ENCODE data around the gene GRHL1. TPM values are rescaled to one million over a fixed set of nuclear protein-coding genes. Genes with fewer than 3 reads are reported as not detected.

GRHL1 gene
- total and polyA plus RNA-seq, 2 donors (not counting 3 experiments of a cell fraction or from before 2014, with no cell fraction given), result 0.37 to 1.1 TPM

DNA sequence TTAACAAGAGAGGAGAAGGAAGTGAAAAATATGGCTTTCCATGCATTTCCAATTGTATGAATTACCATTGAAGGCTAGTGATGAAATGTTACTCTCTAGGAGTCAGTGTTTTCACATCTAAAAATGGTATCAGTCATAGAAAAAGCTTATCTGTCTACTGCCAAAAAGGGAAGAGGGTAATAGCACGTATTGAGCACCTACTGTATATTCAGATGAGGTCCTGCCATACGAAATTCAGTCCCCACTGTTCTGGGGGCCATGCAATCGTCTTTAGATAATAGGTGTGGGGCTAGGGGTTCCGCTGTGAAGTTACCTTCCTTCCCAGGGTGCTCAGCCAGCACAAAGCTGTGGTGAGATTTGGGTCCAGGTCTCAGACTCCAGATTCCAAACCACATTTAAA, 14.2 kb upstream of the GRHL1 start:
- H3K36me3 ChIP-seq (ENCODE audit: control insufficient read depth in 2 of 2, extremely low read depth in 1 of 2, insufficient read depth in 2 of 2, low read length in 2 of 2), result peaks cover 2 to 5% of the 10 kb centered on the region in 2 experiments
- BruUV-seq (replicated peaks), result no TSS peak
- H3K9ac ChIP-seq (replicated peaks; ENCODE audit: extremely low read depth, insufficient read depth, low read length), result no peak overlapping the region
- H3K9me3 ChIP-seq (replicated peaks; ENCODE audit: control insufficient read depth, insufficient read depth, low read length), result no peaks in the 10 kb centered on the region
- POLR2A ChIA-PET, result no interaction called here
- no peak for DNase-seq (ENCODE audit: low read depth, low spot score)
- no peak overlapping the region for H2AFZ ChIP-seq (ENCODE audit: low read depth, low read length)
- dilution Hi-C loops (cut with MboI; ENCODE audit: extremely low pct_ligation_motif_present, low sequenced_read_pairs) (no loop called here), intact Hi-C loops (cut with micrococcal nuclease) (no loop called here)
- no peaks in the 10 kb centered on the region for H3K27me3 ChIP-seq (ENCODE audit: control insufficient read depth in 2 of 2, insufficient read depth in 2 of 2, low read length in 2 of 2)
- no peak for FAIRE-seq
- no peak overlapping the region for H3K4me3 ChIP-seq (replicated peaks in 1 of 3; ENCODE audit: insufficient read depth in 1 of 3, low read depth in 1 of 3, low read length in 3 of 3)
- H3K4me2 ChIP-seq (ENCODE audit: insufficient read depth, low read length), result no peak overlapping the region
- H3K9me1 ChIP-seq (replicated peaks; ENCODE audit: control insufficient read depth, extremely low read depth, insufficient read depth, low read length), result no peaks in the 10 kb centered on the region
- no peak overlapping the region for H3K27ac ChIP-seq (ENCODE audit: insufficient read depth, low read depth, low read length)
- H3K79me2 ChIP-seq (ENCODE audit: control insufficient read depth, insufficient read depth, low read length), result no peaks in the 10 kb centered on the region
- H3K4me1 ChIP-seq (ENCODE audit: control insufficient read depth, extremely low read depth, insufficient read depth, low read length), result no peaks in the 10 kb centered on the region
- CTCF ChIA-PET, result no interaction called here
- no peaks in the 10 kb centered on the region for H4K20me1 ChIP-seq (replicated peaks; ENCODE audit: control insufficient read depth, extremely low read depth, insufficient read depth, low read length)
- TF ChIP-seq, protein P1, sequence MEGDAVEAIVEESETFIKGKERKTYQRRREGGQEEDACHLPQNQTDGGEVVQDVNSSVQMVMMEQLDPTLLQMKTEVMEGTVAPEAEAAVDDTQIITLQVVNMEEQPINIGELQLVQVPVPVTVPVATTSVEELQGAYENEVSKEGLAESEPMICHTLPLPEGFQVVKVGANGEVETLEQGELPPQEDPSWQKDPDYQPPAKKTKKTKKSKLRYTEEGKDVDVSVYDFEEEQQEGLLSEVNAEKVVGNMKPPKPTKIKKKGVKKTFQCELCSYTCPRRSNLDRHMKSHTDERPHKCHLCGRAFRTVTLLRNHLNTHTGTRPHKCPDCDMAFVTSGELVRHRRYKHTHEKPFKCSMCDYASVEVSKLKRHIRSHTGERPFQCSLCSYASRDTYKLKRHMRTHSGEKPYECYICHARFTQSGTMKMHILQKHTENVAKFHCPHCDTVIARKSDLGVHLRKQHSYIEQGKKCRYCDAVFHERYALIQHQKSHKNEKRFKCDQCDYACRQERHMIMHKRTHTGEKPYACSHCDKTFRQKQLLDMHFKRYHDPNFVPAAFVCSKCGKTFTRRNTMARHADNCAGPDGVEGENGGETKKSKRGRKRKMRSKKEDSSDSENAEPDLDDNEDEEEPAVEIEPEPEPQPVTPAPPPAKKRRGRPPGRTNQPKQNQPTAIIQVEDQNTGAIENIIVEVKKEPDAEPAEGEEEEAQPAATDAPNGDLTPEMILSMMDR (IDR thresholded peaks at IDR 0.05; ENCODE audit: extremely low read depth in 1 of 2, insufficient read depth in 1 of 2, low read depth in 1 of 2, low read length in 2 of 2), result no peak
- no peak for TF ChIP-seq EZH2 (IDR thresholded peaks at IDR 0.05; ENCODE audit: borderline replicate concordance, low read depth, low read length, severe bottlenecking)
- no peak for TF ChIP-seq POLR2A (IDR thresholded peaks at IDR 0.05; ENCODE audit: low read depth, low read length)
- TF ChIP-seq POLR2AphosphoS5 (IDR thresholded peaks at IDR 0.05; ENCODE audit: insufficient read depth, low read depth, low read length), result no peak
- no peak for TF ChIP-seq GATA2 (IDR thresholded peaks at IDR 0.05; ENCODE audit: insufficient read depth, insufficient read length, low read depth, low read length)
- no peak for TF ChIP-seq MYC (IDR thresholded peaks at IDR 0.05; ENCODE audit: low read depth, low read length)
- no peak for TF ChIP-seq JUN (IDR thresholded peaks at IDR 0.05; ENCODE audit: borderline replicate concordance, insufficient read depth, insufficient read length, low read depth)
- TF ChIP-seq, protein P2, sequence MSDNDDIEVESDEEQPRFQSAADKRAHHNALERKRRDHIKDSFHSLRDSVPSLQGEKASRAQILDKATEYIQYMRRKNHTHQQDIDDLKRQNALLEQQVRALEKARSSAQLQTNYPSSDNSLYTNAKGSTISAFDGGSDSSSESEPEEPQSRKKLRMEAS (IDR thresholded peaks at IDR 0.05; ENCODE audit: insufficient read depth, insufficient read length), result no peak
- TF ChIP-seq FOS (IDR thresholded peaks at IDR 0.05; ENCODE audit: borderline replicate concordance, insufficient read depth, low read length), result no peak

All from endothelial cell of umbilical vein (primary cell).